G401.6 (cell line): ENCODE results near the gene ATN1.
"Not testable (repeated sequence)": the region's sequence is repeated elsewhere in the genome, so short reads cannot be mapped to it uniquely, and the experiment has no call there.

Source experiments
- FAIRE-seq: peaks from 2 replicates; lab custom pipeline; 2012; peaks lifted over from hg19 to GRCh38; lab: Jason Lieb, UNC

The ATN1 gene

DNA sequence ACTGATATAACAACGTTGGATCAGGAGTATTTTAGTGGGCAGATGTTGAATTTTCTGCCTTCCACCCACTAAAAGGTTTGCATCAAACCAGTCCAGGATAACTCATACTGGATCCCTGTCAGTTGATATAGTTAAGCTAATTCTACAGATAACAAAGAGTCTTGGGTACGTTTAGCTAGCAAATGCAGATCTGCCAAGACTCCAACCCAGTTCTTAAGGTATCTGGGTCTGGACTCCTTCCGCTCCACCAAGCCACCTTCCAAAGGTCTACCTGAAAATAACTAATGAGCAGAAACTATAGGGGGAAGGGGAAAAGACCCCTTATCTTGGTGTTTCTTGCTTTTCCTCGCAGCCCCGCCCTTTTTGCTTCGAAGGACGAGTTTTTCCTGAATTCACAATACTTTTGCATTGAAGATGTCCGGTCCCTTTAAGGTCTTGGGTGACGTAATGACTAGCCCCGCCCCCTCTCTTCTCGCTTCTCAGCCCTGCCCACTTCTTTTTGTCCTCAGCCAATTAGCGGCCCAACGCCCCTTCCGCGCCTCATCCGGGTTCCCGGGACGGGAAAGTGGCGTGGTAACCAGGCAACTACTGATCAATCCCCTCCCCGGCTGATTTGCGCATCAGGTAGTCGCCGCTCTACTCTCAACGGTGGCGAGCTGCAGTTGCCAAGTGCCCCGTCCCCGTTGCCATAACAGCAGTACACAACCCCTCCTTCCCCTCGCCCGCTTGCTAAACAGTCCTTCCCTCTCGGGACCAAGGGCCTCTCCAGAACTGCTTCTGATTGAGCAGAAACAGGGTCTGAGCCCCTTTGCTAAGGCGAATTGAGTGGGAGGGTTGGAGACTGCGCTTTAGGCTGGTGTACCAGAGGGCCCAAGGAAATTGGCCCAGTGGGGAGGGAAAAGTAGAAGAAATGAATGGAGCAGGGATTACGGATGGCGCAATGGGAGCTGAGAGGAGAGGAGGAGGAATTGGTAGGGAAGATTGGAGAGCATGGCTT is 23.2 kb upstream of the ATN1 start, which contains the start of gene LRRC23:
TSS of gene LRRC23 (plus strand) at position 543 of the 997 bp plus-strand sequence. CDS start 812 bp downstream, outside the sequence.
- FAIRE-seq: peak; percentile 97

- FAIRE-seq: no peak
These were observed 22.2 kb upstream of the ATN1 start for GRCh38 chr12:6905414-6906040.

GRCh38 chr12:6908141-6908540 is 19.6 kb upstream of the ATN1 start:
- FAIRE-seq: not testable (repeated sequence)

DNA sequence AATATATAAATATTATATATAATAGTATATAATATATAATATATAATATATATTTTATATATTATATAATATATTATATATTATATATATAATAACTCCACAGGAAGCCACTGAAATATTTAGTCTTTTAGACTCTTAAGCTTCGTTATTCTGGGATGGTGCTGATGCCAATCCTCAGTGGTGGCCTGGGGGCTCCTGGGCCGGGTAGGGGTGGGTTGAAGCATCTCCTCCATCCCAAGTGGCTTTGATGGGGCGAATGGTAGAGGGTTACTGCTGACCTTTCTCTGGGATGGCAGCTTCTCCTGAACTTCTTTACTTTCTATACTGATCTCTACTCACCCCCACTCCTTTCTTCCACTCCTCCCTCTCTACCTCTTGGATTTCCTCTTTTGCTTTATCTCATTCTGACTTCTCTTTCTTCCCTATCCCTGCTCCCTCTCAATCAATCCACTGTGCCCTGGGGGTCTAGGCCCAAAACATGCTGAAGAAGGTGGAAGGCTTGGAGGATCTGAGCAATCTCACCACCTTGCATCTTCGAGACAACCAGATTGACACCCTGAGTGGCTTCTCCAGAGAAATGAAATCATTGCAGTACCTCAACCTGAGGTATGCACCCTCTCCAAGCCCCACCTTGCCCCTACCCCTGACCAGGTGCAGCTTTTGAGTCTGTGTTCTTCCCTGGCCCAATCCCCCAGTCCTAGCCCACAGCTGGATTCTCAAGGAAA is 18.2 kb upstream of the ATN1 start:
- no peak for FAIRE-seq

- no peak for FAIRE-seq
These were observed 15.4 kb upstream of the ATN1 start for GRCh38 chr12:6912164-6912935.

GRCh38 chr12:6914246-6914946 is 13.4 kb upstream of the ATN1 start, which contains the start of gene ENO2:
Gene ENO2 (plus strand): TSS chr12:6914580. CDS start chr12:6915833, 1,253 bp downstream.
- FAIRE-seq: no peak

DNA sequence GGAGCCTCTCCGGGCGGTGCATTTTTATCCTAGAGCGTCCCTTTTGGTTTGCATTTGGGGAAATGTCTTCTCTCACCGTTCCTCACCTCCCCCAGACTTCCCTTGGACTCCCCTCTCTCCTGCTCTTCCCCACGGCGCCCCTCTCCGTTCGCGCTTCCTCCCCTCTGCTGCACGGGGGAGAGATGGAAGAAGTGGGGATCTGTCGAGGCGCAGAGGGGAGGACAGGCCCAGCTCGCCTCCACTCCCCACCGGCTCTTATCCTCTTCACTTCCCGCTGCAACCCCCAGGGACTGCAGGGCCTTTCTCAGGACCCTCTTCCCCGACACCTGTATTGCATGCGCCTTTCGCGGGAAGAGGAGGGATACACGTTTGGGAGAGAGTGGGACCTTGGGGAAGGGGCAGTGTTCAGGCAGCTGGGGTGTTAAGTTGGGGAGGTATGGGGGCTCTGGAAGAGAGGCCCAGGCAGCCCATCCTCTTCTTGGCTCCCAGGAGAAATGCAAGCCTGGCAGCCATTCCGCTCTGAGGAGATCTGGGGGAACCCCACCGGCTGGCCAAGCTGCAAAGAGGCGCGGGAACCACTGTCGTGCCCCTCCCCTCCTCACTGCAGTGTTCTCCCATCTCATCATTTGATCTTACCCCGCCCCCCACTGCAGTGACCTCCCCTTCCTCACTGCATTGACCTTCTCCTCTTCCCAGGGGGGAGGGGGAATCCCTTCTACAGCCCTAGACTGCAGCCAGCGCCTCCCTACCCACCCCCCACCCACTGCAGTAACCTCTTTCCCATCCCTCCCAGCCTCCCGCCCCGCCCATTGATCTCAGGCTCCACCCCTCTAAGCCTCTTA is 12.6 kb upstream of the ATN1 start:
- FAIRE-seq: no peak

- FAIRE-seq: no peak
These were observed 11.9 kb upstream of the ATN1 start for GRCh38 chr12:6915789-6916285.

DNA sequence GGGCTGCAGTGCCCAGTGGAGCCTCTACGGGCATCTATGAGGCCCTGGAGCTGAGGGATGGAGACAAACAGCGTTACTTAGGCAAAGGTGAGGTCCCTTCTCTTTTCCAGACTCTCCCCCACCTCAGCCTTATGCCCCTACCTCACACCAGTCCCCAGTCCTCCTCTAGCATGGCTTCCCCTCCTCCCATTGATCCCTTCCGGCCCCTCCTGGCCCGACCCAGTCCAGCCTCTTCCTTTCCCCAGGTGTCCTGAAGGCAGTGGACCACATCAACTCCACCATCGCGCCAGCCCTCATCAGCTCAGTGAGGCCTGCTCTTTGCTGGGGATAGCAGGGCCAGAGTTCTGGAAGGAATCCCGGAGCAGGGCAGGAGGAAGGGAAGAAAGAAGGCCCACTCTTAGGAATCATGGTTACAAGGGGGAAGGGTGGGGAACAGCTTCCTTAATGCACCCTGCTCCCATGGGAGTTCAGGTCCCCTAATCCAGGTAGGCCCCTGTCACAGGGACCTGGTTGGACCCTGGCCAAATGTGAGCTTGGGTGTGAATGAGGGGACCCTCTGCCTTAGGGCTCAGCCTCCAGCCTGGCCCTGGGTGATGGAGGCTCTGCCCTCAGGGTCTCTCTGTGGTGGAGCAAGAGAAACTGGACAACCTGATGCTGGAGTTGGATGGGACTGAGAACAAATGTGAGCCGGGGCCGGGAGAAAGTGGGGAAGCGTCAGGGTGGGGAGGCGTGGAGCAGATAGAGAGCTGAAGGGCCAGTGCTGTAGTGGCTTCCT is 11.1 kb upstream of the ATN1 start:
- FAIRE-seq: no peak

DNA sequence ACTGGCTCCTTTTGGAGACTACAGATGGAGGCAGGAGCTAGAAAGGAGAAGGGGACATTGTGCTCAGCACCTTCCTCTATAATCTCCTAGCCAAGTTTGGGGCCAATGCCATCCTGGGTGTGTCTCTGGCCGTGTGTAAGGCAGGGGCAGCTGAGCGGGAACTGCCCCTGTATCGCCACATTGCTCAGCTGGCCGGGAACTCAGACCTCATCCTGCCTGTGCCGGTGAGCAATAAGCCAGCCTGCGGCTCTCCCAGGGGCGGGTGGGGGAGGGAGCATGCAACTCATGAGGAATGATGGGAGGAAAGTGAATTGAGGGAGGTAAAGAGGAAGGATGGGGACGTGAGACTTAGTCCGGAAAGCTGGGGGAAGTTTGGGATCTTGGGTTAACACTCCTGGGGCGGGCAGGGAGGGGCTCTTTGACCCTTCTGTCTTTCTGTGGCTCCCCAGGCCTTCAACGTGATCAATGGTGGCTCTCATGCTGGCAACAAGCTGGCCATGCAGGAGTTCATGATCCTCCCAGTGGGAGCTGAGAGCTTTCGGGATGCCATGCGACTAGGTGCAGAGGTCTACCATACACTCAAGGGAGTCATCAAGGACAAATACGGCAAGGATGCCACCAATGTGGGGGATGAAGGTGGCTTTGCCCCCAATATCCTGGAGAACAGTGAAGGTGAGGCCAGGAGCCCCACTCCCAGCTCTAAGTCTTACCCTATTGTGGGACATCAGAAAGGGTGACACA is 10.1 kb upstream of the ATN1 start:
- no peak for FAIRE-seq

- FAIRE-seq: no peak
These were observed 8.2 kb upstream of the ATN1 start for GRCh38 chr12:6919588-6919987.

- no peak for FAIRE-seq
These were observed 6.2 kb upstream of the ATN1 start for GRCh38 chr12:6921539-6921938.

GRCh38 chr12:6921996-6922946 is 5.5 kb upstream of the ATN1 start:
- no peak for FAIRE-seq

GRCh38 chr12:6923003-6923732 is 4.6 kb upstream of the ATN1 start:
- FAIRE-seq: no peak

- FAIRE-seq: no peak
These were observed 3.9 kb upstream of the ATN1 start for GRCh38 chr12:6923851-6924250.

- FAIRE-seq: no peak
These were observed 2.6 kb upstream of the ATN1 start for GRCh38 chr12:6925239-6925539.
